GM12878 (cell line): ENCODE measurements around the gene ANK2. TPM values are rescaled to one million over a fixed set of nuclear protein-coding genes. Genes with fewer than 3 reads are reported as not detected.

Source experiments
- ATAC-seq: fragments of 200-7000 bp; cut with Tn5 transposase; 3 replicates; pipeline ENCODE4 v1.9.1; 2020; ENCODE audit warnings: mild to moderate bottlenecking, moderate library complexity
- BruUV-seq: library from RNA; stranded (reverse); fragments of 400-500 nt; replicated peaks from 2 replicates; lab custom pipeline; 2021; lab: Mats Ljungman, UMichigan
- CTCF ChIA-PET: fragments of 300-600 bp; sonication (Branson Sonifier 250); formaldehyde crosslinking; extraction: SDS; loops from one replicate; lab custom pipeline; 2021; ENCODE audit warnings: inconsistent platforms; lab: Yijun Ruan, JAX
- POLR2A ChIA-PET: fragments of 350-600 bp; formaldehyde crosslinking; extraction: SDS; loops from one replicate; lab custom pipeline; 2021; ENCODE audit warnings: inconsistent platforms; lab: Charles Lee
- RAD21 ChIA-PET: fragments of 300-600 bp; sonication (Branson Sonifier 250); formaldehyde crosslinking; loops from one replicate; lab custom pipeline; 2023; ENCODE audit warnings: antibody characterized with exemption; ENCODE audit not compliant: unreplicated experiment; lab: Charles Lee
- SMC1A ChIA-PET: fragments of 300-600 bp; sonication (Branson Sonifier 250); formaldehyde crosslinking; loops from one replicate; lab custom pipeline; 2023; ENCODE audit not compliant: unreplicated experiment, uncharacterized antibody; lab: Charles Lee
- DNase-seq: peaks from one replicate; pipeline ENCODE4 v3.0.0-alpha.2; 2011; ENCODE audit warnings: low read depth, low spot score
- FAIRE-seq: peaks from 3 replicates; lab custom pipeline; 2011; peaks lifted over from hg19 to GRCh38; lab: Jason Lieb, UNC
- H2AFZ ChIP-seq: 2 replicates; pipeline ENCODE4 v1.6.0; 2011; ENCODE audit warnings: low read depth, low read length, control low read depth; ENCODE audit not compliant: control insufficient read depth
- H3K27ac ChIP-seq: 2 replicates; pipeline ENCODE4 v1.5.1; 2011; ENCODE audit warnings: control low read depth; ENCODE audit not compliant: control insufficient read depth, insufficient read depth
- H3K27me3 ChIP-seq, 2 experiments: replicated peaks in 1 of 2; 2 replicates each; pipeline versions ENCODE4 v1.6.0 to v1.6.1; 2011; ENCODE audit warnings: low read length in 1 of 2; ENCODE audit not compliant: control insufficient read depth in 2 of 2, insufficient read depth in 2 of 2
- H3K36me3 ChIP-seq, 2 experiments: 2 replicates each; pipeline ENCODE4 v1.5.1; 2011; ENCODE audit warnings: low read length in 1 of 2; ENCODE audit not compliant: control insufficient read depth in 2 of 2, insufficient read depth in 2 of 2
- H3K4me1 ChIP-seq: 2 replicates; pipeline ENCODE4 v1.6.1; 2011; ENCODE audit warnings: mild to moderate bottlenecking, low read length, moderate library complexity, mixed read lengths; ENCODE audit not compliant: control insufficient read depth, insufficient read depth
- H3K4me2 ChIP-seq: 2 replicates; pipeline ENCODE4 v1.6.0; 2011; ENCODE audit warnings: control low read depth; ENCODE audit not compliant: control insufficient read depth, insufficient read depth
- H3K4me3 ChIP-seq: fragments of 200-600 bp; sonication (generic); 2 replicates; pipeline ENCODE4 v1.5.1; 2016
- H3K79me2 ChIP-seq: 2 replicates; pipeline ENCODE4 v1.6.0; 2011; ENCODE audit warnings: low read length; ENCODE audit not compliant: control insufficient read depth, insufficient read depth
- H3K9ac ChIP-seq: 2 replicates; pipeline ENCODE4 v1.8.0; 2011; ENCODE audit warnings: low read length, control low read depth, mixed read lengths; ENCODE audit not compliant: control insufficient read depth, insufficient read depth
- H3K9me3 ChIP-seq: replicated peaks from 3 replicates; pipeline ENCODE4 v1.5.1; 2011; ENCODE audit warnings: mild to moderate bottlenecking, low read length; ENCODE audit not compliant: control insufficient read depth, insufficient read depth
- H4K20me1 ChIP-seq: 2 replicates; pipeline ENCODE4 v1.6.0; 2011; ENCODE audit not compliant: control insufficient read depth, insufficient read depth
- DPF2 ChIP-seq: fragments of 450-650 bp; IDR thresholded peaks from 2 replicates; pipeline ENCODE4 v1.6.1; 2017; ENCODE audit warnings: mild to moderate bottlenecking
- MEF2A ChIP-seq: IDR thresholded peaks from 2 replicates; pipeline ENCODE4 v1.6.1; 2011; ENCODE audit warnings: low read depth, mild to moderate bottlenecking, low read length, moderate library complexity; ENCODE audit not compliant: insufficient read depth
- SIX5 ChIP-seq: IDR thresholded peaks from 2 replicates; pipeline ENCODE4 v1.6.1; 2011; ENCODE audit warnings: mild to moderate bottlenecking, low read depth, low read length, moderate library complexity; ENCODE audit not compliant: severe bottlenecking
- TBL1XR1 ChIP-seq: IDR thresholded peaks from 2 replicates; pipeline ENCODE4 v1.6.1; 2012; ENCODE audit warnings: low read depth, low read length, improper control_type of control experiment
- ZNF384 ChIP-seq: IDR thresholded peaks from 2 replicates; pipeline ENCODE4 v1.6.1; 2012; ENCODE audit warnings: low read depth, mild to moderate bottlenecking, low read length, improper control_type of control experiment, borderline replicate concordance
- WGBS: methylation state at CpG from one replicate; pipeline ENCODE4 v1.1.6; 2016; ENCODE audit warnings: low lambda C conversion rate; ENCODE audit not compliant: insufficient replicate concordance, insufficient coverage; ENCODE audit errors: missing lambda C conversion rate; 5-methylcytosine and 5-hydroxymethylcytosine counted together
- in situ Hi-C: fragments of 300-500 bp; cut with MboI; formaldehyde crosslinking; loops from 9 replicates; pipeline ENCODE4 v1.14.3; 2018; ENCODE audit warnings: mixed read lengths
- intact Hi-C: fragments of 100-400 bp; cut with micrococcal nuclease; formaldehyde crosslinking; loops from one replicate; pipeline ENCODE4 v1.14.2; 2022; ENCODE audit not compliant: unreplicated experiment
- polyA plus RNA-seq, 11 experiments: library from polyadenylated mRNA; depleted of rRNA in 4 of 11; unstranded in 6 of 11; stranded (reverse) in 5 of 11; fragments of >200 nt; fragmentation: Nextera tagmentation in 4 of 11; fragmentation: Illumina TruSeq in 1 of 11; extraction: Ambion mirVana in 4 of 11; extraction: Trizol in 1 of 11; gene quantifications; 1 replicate in 1 of 11; 2 replicates in 10 of 11; pipeline versions ENCODE4 v1.2.1 to v1.2.3, GENCODE V29; 2011 to 2016; ENCODE audit warnings: inconsistent platforms in 2 of 11, missing spikeins in 2 of 11, low read depth in 1 of 11
- total RNA-seq, 4 experiments: library from RNA; depleted of rRNA in 3 of 4; stranded (reverse); fragments of >200 nt in 3 of 4; fragmentation: Illumina TruSeq in 1 of 4; extraction: Trizol in 1 of 4; gene quantifications; 2 replicates each; pipeline versions ENCODE4 v1.2.1 to v1.2.3, GENCODE V29; 2013 to 2021
- TF ChIP-seq, protein P1 (sequence below): IDR thresholded peaks from 2 replicates; pipeline ENCODE4 v1.6.1; 2012; ENCODE audit warnings: low read depth, low read length, improper control_type of control experiment
- TF ChIP-seq, protein P2 (sequence below): IDR thresholded peaks from 2 replicates; pipeline ENCODE4 v1.6.1; 2011; ENCODE audit warnings: low read depth, mild to moderate bottlenecking, low read length, moderate library complexity, borderline replicate concordance; ENCODE audit errors: extremely low read depth
- TF ChIP-seq, protein P3 (sequence below): fragments of 450-650 bp; formaldehyde crosslinking; IDR thresholded peaks from 2 replicates; pipeline ENCODE4 v1.4.0; 2020; ENCODE audit warnings: mild to moderate bottlenecking, moderate library complexity

The ANK2 gene
- total and polyA plus RNA-seq, 10 of the 15 experiments (the other 5 are each of a cell fraction or from before 2014, with no cell fraction given), result 1.6 to 13.0 (median 4.1) TPM

DNA sequence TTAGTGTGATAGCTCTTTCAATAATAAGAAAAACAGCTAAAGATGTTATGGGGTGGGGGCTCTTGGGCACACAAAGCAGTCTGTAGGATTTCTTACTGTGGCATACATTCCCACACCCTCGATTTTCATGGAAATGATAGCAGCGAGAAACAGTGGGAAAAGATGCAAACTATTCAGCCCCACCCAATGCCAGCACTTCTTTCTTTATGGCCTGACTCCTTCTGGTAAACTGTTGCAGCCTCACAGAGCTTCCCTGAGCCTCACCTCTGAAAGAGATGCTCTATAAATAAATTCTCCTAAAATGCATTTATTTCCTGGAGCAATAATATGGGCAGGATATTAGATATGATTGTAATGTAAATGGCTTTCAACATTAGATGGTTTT is 910 bp downstream of the ANK2 start:
- 0% methylated on average over 2 of the region's 2 CpGs for WGBS
- Histone ChIP-seq H3K79me2 (no peaks in the 10 kb centered on the region), H3K27ac (no peak overlapping the region), H3K4me3 (no peak overlapping the region), H4K20me1 (no peaks in the 10 kb centered on the region), H3K36me3 (no peaks in the 10 kb centered on the region), H3K9me3 (no peaks in the 10 kb centered on the region), H3K9ac (no peak overlapping the region), H3K27me3 (no peaks in the 10 kb centered on the region), H2AFZ (no peak overlapping the region), H3K4me2 (no peak overlapping the region), H3K4me1 (no peaks in the 10 kb centered on the region)
- DNase-seq (no peak), ATAC-seq (no peak), FAIRE-seq (no peak)
- BruUV-seq, result no TSS peak
- TF ChIP-seq TBL1XR1, result no peak
- no peak for TF ChIP-seq SIX5
- no peak for TF ChIP-seq ZNF384
- TF ChIP-seq, protein P1, sequence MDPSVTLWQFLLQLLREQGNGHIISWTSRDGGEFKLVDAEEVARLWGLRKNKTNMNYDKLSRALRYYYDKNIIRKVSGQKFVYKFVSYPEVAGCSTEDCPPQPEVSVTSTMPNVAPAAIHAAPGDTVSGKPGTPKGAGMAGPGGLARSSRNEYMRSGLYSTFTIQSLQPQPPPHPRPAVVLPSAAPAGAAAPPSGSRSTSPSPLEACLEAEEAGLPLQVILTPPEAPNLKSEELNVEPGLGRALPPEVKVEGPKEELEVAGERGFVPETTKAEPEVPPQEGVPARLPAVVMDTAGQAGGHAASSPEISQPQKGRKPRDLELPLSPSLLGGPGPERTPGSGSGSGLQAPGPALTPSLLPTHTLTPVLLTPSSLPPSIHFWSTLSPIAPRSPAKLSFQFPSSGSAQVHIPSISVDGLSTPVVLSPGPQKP, result no peak
- TF ChIP-seq DPF2, result no peak
- TF ChIP-seq, protein P2, sequence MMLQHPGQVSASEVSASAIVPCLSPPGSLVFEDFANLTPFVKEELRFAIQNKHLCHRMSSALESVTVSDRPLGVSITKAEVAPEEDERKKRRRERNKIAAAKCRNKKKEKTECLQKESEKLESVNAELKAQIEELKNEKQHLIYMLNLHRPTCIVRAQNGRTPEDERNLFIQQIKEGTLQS, result no peak
- RAD21 ChIA-PET, result no interaction called here
- in situ Hi-C loops (no loop called here), intact Hi-C loops (no loop called here)
- SMC1A ChIA-PET, result no interaction called here
- POLR2A ChIA-PET, result no interaction called here
- CTCF ChIA-PET, result interaction anchor here (0.6 to 1.5 kb wide), 2 partner anchors 10 to 317 kb away, joined by 3 read pairs; no protein-coding TSS in a partner anchor

DNA sequence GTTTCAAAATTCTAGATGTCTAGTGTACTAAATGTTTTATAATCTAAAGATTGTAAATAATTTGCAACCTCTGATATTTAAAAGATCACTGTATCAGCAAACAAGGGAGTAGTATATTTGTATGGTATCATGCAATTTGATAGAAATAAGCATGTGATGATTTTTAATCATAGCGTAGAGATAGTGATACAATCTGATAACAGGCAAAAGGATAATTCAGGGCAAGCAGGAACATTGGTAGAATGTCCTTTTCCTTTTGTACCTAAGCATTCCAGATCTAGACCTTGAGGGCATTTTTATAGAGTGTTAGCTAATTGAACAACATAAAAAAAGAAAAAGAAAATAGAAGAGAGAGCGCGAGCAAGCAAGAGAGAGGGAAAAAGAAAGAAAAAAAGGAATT is 1.4 kb downstream of the ANK2 start:
- Histone ChIP-seq H2AFZ (no peak overlapping the region), H3K4me1 (no peaks in the 10 kb centered on the region), H3K4me3 (no peak overlapping the region), H3K4me2 (no peak overlapping the region), H3K27ac (no peak overlapping the region), H4K20me1 (no peaks in the 10 kb centered on the region), H3K79me2 (no peaks in the 10 kb centered on the region), H3K36me3 (no peaks in the 10 kb centered on the region), H3K9ac (no peak overlapping the region)
- no TSS peak for BruUV-seq
- POLR2A ChIA-PET, result no interaction called here
- FAIRE-seq (no peak), ATAC-seq (no peak)
- SMC1A ChIA-PET, result no interaction called here
- 75% methylated on average over 3 of the region's 3 CpGs for WGBS
- RAD21 ChIA-PET, result no interaction called here
- TF ChIP-seq, protein P3, sequence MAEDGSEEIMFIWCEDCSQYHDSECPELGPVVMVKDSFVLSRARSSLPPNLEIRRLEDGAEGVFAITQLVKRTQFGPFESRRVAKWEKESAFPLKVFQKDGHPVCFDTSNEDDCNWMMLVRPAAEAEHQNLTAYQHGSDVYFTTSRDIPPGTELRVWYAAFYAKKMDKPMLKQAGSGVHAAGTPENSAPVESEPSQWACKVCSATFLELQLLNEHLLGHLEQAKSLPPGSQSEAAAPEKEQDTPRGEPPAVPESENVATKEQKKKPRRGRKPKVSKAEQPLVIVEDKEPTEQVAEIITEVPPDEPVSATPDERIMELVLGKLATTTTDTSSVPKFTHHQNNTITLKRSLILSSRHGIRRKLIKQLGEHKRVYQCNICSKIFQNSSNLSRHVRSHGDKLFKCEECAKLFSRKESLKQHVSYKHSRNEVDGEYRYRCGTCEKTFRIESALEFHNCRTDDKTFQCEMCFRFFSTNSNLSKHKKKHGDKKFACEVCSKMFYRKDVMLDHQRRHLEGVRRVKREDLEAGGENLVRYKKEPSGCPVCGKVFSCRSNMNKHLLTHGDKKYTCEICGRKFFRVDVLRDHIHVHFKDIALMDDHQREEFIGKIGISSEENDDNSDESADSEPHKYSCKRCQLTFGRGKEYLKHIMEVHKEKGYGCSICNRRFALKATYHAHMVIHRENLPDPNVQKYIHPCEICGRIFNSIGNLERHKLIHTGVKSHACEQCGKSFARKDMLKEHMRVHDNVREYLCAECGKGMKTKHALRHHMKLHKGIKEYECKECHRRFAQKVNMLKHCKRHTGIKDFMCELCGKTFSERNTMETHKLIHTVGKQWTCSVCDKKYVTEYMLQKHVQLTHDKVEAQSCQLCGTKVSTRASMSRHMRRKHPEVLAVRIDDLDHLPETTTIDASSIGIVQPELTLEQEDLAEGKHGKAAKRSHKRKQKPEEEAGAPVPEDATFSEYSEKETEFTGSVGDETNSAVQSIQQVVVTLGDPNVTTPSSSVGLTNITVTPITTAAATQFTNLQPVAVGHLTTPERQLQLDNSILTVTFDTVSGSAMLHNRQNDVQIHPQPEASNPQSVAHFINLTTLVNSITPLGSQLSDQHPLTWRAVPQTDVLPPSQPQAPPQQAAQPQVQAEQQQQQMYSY (CRISPR knock-in tag), result no peak
- TF ChIP-seq MEF2A, result no peak
- TF ChIP-seq, all 136 proteins: peak for 0
- DNase-seq, result no peak
- CTCF ChIA-PET, result interaction anchor here (0.6 to 1.5 kb wide), 2 partner anchors 10 to 317 kb away, joined by 3 read pairs; no protein-coding TSS in a partner anchor
- in situ Hi-C loops, result no loop called here
- intact Hi-C loops, result no loop called here
- Histone ChIP-seq H3K27me3 (no peaks in the 10 kb centered on the region), H3K9me3 (no peaks in the 10 kb centered on the region)
